Muscle of arm (tissue), 12 donors: ENCODE results near the gene VAMP4. TPM values are rescaled to one million over a fixed set of nuclear protein-coding genes. Genes with fewer than 3 reads are reported as not detected.
"Not testable (repeated sequence)": the region's sequence is repeated elsewhere in the genome, so short reads cannot be mapped to it uniquely, and the experiment has no call there.

Experiments used
- DNase-seq: peaks from one replicate; pipeline ENCODE4 v3.0.0-alpha.2; 2013
- polyA plus RNA-seq, 12 donors: library from polyadenylated mRNA; unstranded; fragments of 120-200 nt; gene quantifications; one replicate each; pipeline ENCODE4 v1.2.1, GENCODE V29; 2013; ENCODE audit not compliant: insufficient read length in 12 of 12

Gene VAMP4
- polyA plus RNA-seq, 12 donors = 7.2 to 34.3 (median 11.8) TPM; not detected in 1

DNA sequence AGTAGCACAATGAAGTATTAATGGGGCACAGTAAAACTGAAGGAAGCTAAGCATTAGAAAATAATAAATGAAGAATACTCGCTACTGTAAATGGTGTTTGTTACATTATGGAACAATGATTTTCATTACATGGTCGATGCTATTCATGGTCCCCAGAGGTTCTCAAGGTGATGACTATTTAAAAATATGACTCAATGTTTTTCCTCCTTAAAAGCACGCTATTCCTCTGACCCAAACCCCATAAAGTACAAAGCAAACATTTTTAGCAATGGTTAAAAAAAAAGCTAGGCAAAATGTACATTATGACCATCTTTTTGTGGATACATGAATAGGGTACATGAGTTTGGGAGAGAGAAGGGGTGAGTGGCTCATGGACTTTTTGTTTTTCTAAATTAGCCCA is 34.3 kb downstream of the VAMP4 start:
- DNase-seq = no peak

- no peak for DNase-seq
Measured at GRCh38 chr1:171702598-171702997, 39.3 kb downstream of the VAMP4 start.

- DNase-seq = no peak
Measured at GRCh38 chr1:171699531-171699930, 42.3 kb downstream of the VAMP4 start.

DNA sequence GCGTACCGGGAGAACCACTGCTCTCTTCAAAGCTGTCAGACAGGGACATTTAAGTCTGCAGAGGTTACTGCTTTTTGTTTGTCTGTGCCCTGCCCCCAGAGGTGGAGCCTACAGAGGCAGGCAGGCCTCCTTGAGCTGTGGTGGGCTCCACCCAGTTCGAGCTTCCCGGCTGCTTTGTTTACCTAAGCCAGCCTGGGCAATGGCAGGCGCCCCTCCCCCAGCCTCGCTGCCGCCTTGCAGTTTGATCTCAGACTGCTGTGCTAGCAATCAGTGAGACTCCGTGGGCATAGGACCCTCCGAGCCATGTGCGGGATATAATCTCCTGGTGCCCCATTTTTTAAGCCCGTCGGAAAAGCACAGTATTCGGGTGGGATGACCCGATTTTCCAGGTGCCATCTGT is 46.1 kb downstream of the VAMP4 start:
- DNase-seq = not testable (repeated sequence)

DNA sequence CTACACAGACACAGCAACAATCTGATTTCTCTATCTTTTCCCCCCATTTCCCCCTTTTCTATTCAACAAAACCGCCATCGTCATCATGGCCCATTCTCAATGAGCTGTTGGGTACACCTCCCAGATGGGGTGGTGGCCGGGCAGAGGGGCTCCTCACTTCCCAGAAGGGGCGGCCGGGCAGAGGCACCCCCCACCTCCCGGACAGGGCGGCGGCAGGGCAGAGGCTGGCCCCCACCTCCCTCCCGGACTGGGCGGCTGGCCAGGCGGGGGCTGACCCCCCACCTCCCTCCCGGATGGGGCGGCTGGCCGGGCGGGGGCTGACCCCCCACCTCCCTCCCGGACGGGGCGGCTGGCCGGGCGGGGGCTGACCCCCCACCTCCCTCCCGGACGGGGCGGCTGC is 48.3 kb downstream of the VAMP4 start:
- not testable (repeated sequence) for DNase-seq

GRCh38 chr1:171683870-171684269 is 58.0 kb downstream of the VAMP4 start:
- no peak for DNase-seq

- no peak for DNase-seq
Measured at GRCh38 chr1:171680339-171680738, 61.5 kb downstream of the VAMP4 start.

DNA sequence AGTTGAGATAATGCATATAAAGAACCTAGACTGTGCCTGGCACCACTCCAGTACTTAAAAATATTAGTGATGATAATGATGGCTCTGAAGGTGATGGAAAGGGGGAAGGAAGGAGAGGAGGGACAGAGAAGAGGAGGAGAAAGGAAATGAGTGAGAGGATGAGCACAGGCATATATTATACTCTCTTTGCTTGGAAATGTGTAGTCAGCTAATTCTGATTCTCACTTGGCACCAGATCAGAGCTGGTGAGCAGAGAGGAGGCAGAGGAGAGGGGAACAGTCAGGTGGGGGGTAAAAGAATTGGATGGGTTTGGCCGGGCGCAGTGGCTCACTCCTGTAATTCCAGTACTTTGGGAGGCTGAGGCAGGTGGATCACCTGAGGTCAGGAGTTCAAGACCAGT is 65.0 kb downstream of the VAMP4 start:
- no peak for DNase-seq

DNA sequence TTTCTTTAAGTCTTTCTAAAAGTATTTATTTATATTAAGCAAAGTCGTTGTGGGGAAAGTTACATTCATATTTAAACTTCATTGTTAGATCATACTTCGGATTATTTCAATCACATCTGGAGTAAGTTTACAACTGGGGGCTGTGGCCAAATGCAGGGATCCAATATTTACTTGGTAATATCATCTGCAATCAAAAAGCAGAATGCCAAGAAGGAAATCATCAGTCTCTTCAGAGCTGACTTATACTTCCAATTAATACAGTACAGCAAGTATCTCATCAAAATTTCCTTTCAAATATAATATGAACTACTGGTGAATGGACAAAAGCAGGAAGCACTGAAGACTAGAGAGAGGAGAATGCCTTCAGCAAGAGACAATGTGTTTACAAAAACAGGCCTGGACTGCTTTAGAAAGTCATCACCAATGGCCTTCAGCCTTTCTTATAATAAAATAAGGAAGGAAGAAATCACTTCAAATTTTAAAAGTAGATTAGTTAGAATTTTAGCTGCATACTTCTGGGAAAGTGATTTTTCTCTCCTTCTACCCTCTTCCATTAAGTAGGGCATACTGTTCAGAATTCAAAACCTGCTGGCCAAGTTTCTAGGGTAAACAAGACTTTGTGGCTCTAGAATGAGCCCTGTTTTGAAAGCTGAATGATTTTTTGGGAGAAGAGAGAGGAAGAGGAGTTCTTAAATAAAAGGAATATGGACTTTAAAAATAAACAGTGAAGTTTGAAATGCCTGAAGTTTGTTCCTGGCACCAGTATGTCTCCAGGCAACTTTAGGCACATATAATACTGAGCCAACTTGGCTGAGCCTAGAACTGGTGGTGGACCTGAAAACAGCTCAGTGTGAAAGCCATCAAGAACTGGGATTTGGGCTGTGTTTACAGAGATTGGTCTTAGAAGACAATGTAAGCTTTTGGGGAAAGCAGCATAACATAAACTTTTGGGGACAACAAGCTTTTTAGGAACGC is 67.1 kb downstream of the VAMP4 start:
- DNase-seq = peak; percentile 57

GRCh38 chr1:171670739-171671138 is 71.1 kb downstream of the VAMP4 start:
- no peak for DNase-seq

DNA sequence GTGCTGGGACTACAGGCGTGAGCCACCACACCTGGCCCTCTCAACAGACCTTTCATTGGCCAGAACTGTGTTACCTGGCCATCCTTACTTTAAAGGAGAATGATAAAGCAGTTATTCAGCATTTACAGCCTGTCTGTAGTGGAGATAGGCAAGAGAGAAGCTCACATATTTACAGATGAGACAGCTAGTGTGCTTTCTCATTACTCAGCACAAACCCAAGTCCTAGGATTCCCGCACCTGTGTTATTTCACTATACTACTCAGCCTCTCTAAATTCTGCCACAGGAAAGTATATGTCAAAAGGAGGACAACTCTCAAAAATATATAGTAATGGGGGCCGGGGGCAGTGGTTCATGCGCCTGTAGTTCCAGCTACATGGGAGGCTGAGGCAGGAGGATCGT is 73.5 kb downstream of the VAMP4 start:
- no peak for DNase-seq

DNA sequence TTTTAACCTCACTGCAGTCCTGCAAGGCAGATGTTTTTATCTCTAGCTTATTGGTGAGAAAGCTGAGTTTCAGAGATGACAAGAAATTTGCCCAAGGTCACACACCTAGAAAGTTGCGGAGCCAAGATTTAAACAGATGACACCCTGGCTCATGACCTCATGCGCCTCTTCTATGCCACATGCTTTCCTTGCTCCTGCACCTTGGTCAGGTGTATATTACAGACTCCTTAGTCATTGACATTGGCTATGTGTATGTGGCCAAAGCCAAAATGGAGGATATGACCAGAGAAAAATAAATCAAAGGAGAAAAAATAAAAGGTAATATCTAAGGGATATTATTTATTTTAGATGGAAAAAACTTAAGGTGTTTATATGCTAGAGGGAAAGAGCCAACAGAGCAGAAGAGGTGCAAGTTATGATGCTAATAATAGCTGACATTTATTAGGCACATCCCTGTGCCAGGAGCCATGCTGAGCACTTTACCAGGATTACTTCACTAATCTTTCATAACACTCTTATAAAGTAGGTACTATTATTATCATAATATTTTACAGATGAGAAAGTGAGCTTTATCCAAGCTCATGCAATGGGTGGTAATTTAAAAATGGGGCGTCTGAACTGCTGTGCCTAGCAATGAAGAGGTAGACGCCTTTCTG is 75.6 kb downstream of the VAMP4 start:
- no peak for DNase-seq

DNA sequence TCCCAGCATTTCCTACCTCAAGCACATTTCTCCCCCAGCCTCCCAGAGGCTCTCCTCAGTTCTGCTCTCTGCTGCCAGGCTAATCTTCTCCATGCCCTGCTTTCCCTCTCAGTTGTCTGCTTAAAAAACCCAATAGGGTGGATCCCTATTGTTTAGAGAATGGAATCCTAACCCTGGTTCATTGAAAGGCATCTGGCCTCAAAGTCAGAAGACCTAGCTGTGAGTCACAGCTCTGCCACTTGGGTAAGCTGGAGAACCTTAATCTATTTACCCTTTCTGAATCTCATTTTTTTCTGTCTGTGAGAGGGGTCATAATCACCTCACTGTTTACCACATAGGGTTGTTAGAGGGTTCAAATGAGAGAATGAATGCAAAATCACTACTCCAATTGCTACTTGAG is 76.9 kb downstream of the VAMP4 start:
- no peak for DNase-seq

DNA sequence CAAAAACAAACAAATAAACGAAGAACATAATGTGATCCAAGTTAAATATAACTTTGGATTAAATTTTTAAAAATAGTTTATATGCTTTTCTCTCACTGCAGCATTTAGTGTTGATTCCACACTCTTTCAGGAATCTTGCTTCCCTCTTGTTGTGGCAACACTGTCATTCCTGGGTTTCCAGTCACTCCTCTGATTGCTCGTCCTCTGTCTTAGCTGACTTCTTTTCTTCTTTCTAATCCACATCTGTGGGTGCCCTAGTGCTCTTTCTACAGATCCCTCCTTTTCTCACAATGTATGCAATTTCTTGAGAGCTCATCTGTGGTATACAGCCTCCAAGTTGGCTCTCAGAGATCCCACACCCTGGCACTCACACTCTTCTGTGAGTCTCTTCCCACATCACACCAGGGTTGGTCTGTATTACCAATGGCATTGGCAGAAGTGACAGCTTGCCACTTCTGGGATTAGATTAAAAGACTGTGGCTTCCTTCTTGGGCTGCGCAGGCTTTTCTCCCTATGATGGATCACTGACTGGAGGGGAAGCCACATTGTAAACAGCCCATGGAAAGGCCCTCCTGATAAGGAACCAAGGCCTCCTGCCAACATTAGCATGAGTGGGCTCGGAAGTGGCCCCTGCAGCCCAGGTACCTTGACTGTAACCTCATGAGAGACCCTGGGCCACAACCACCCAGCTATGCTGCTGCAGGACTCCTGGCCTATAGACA is 77.8 kb downstream of the VAMP4 start:
- DNase-seq = no peak

GRCh38 chr1:171663036-171663853 is 78.6 kb downstream of the VAMP4 start:
- peak; percentile 52 for DNase-seq

DNA sequence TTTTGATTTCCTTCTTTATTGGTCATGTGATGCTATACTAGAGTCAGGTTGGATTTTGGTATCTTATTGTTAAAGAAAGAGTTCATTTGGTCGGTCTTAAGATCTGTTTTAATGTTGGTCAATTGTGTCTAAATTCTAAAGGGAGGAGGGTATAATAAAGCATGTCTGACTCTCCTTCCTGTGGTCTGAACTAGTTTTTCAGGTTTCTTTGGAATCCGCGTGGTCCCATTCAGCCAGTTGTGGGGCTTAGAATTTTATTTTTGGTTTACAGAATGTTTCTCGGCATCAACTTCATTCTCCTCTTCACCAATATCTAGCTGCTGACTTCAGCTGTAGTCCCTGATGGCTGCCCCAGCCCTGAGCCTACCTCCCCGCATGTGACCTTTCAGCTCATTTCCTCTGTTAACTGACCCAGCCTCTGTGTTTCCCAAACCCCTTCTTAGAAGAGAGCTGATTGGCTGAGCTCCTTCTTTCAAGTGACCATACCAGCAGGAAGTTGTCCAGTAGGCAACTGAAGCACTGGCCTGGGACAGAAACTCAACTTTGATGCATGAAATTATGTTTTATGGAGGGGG is 80.7 kb downstream of the VAMP4 start:
- no peak for DNase-seq

DNA sequence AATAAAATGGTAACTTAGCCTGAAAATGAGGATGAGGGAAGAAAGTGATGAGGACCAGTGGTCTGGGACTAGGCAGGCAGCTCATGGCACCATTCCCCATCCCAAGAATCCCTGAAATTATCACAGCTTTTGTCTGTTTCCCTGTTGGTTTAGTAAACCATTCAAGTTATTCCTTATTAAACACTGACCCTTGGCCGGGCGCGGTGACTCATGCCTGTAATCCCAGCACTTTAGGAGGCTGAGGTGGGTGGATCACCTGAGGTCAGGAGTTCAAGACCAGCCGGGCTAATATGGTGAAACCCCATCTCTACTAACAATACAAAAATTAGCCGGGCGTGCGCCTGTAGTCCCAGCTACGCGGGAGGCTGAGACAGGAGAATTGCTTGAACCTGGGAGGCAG is 85.7 kb downstream of the VAMP4 start:
- DNase-seq = not testable (repeated sequence)

DNA sequence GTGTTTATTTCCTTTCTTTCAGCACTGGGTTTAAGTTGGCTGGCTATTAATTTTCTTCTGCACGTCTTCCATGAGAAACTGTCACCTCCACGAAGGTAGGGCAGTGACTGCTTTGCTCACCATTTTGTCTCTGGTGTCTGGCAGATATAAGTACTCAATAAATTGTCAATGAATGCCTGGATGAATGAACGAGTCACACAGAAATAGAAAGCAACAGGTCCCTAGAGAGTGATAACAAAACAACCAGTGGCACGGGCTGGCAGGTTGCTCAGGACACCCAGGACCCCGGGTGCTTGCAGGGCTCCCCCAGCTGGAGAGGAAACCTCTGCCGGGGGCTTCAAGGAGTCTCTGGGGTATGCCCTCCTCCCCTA is 86.1 kb downstream of the VAMP4 start:
- no peak for DNase-seq

- DNase-seq = peak; percentile 90
Measured at GRCh38 chr1:171654942-171655745, 86.7 kb downstream of the VAMP4 start.

GRCh38 chr1:171654201-171654941 is 87.5 kb downstream of the VAMP4 start:
- DNase-seq = peak; percentile 42
